Measurements from ENCODE around the gene TARBP1. TPM values are rescaled to one million over a fixed set of nuclear protein-coding genes. Genes with fewer than 3 reads are reported as not detected.
"Not testable (repeated sequence)": the region's sequence is repeated elsewhere in the genome, so short reads cannot be mapped to it uniquely, and the experiment has no call there.

Gene TARBP1
- polyA plus RNA-seq, 5 donors = 78.3 to 121 (median 85.4) TPM

DNA sequence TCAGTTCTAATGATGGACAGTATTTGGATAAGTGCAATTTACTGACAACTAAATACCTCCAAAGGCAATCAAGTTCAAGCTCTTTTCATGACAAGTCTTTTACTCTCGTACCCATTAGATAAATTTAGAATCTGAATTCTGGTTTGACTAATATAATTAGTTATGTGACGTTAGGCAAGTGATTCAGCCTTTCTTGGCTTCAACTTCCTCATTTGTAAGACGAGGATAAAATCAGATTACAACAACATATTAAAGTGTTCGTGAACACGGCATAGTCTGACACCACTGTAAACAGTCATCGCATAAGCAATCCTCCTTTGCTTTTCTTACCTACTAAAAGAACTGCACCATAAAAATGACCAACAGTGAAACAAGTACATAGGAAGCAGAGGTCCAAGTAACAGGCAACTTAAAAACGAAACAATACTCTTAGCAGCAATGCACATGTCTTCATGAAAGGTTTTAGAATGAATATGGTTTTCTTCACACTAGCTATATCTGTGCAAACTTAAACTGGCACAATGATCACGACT is 80.1 kb downstream of the TARBP1 start:
- DNase-seq = no peak

DNA sequence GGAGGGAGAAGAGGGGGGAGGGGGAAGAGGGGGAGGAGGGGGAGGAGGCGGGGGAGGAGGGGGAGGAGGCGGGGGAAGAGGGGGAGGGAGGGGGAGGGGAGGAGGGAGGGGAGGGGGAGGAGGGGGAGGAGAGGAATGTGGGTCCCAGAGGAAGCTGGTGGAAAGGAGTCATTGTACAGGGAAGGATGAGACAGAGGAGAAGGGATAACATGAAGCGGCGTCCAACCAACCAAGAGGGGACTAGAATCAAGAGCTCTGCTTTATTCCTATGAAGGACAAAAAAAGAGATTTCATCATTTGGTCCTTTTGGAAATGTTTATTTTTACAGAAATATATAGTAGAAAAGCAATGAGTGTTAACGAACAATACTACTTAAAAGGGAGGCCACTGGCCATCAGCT is 81.2 kb downstream of the TARBP1 start:
- no peak for DNase-seq

GRCh38 chr1:234396871-234397270 is 82.1 kb downstream of the TARBP1 start:
- no peak for DNase-seq

- no peak for DNase-seq
These were observed 82.9 kb downstream of the TARBP1 start for GRCh38 chr1:234396092-234396491.

- DNase-seq = no peak
These were observed 83.7 kb downstream of the TARBP1 start for GRCh38 chr1:234395297-234395696.

- DNase-seq = no peak
These were observed 85.8 kb downstream of the TARBP1 start for GRCh38 chr1:234393190-234393589.

GRCh38 chr1:234388094-234388493 is 90.9 kb downstream of the TARBP1 start:
- DNase-seq = no peak

- no peak for DNase-seq
These were observed 92.9 kb downstream of the TARBP1 start for GRCh38 chr1:234386122-234386521.

GRCh38 chr1:234381699-234382555 is 97.1 kb downstream of the TARBP1 start:
- DNase-seq = no peak

- DNase-seq = not testable (repeated sequence)
These were observed 99.3 kb downstream of the TARBP1 start for GRCh38 chr1:234379591-234380109.

- DNase-seq = no peak
These were observed 103.3 kb downstream of the TARBP1 start for GRCh38 chr1:234375672-234376071.

- DNase-seq = no peak
These were observed 105.1 kb downstream of the TARBP1 start for GRCh38 chr1:234373959-234374254.

DNA sequence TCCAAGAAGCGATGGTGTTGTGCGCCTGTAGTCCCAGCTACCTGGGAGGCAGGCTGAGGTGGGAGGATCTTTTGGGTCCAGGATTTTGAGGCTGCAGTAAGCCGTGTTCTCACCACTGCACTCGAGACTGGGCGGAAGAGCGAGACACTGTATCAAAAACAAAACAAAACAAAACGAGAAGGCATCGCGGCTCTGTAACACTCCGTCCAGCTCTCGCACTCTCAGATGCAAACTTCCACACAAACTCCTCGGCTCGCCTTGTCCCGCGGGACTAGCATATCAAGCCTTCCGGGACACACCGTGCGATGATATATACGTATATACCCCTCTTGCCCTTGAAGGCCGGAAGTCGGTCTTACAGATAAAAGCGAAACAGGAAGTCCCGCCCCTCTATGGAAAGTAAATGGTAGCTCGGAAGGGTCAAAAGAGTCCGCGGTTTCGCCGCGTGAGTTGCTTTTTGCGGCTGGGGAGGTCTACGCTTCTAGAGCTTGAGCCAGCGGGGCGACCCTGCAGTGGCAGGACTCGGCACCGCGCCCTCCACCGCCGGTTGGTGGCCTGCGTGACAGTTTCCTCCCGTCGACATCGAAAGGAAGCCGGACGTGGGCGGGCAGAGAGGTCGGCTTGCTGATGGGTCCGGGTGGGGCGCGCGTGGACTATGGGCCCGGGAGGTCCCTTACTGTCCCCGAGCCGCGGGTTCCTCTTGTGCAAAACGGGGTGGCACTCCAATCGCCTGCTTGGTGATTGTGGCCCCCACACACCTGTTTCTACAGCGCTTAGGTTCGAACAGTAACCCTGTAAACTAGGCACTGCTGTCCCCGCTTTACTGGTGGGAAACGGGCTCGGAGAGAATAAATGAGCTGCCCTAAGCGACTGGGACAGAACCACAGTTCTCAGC is 105.7 kb downstream of the TARBP1 start, which contains the start of gene COA6:
TSS of gene COA6 (plus strand) at position 393 of the 895 bp plus-strand sequence. CDS start at position 404, 11 bp downstream.
- DNase-seq = peak; percentile 95

DNA sequence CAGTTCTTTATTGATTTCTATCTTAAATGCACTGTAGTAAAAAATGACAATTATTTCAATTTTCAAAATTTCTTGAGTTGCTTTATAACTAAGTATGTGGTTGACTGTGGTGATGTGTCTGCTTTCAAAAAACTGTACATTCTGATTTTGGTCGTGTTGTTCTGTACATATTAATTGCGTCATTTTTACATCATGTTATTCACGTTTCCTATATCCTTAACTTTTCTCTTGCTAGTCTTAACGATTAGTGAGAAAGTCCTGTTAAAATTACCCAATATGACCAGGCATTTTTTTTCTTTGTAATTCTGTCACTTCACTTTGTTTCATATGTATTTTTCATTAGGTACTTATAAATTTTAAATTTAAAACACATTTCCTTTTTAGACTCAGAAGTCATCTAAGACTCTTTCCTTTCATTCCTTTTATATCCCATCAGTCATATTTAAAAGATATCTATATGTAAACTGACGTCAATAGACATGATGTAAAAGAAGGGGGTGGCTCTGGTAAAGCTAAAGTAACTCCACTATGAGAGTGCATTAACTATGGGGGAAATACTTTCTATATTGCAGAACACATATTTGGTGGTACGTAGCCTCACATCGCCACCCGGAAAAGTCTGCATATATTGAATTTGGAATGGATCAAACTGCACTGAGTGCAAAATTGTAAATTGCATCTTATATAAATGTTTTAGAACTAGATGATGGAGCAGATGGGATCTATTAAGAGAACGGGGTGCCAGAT is 106.8 kb downstream of the TARBP1 start:
- DNase-seq = peak in 1 of 2 donors; percentile 2

DNA sequence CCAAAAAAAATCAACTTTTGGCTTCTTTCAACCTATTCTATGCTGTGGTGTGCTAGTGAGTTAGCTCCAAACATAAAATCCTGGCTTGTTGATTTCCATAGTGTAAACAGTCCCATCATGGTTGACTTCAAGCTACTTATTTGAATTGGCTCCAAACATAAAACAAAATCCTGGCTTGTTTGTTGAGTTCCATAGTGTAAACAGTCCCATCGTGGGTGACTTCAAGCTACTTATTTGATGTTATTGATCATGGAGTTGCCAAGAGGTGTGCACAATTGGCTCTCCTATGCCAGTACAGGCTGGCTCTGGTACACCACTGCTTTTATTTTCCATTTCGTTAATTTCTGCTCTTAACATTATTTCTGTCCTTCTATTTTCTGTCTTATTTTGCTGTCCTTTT is 107.6 kb downstream of the TARBP1 start:
- no peak for DNase-seq

GRCh38 chr1:234369784-234370183 is 109.2 kb downstream of the TARBP1 start:
- DNase-seq = no peak

GRCh38 chr1:234369033-234369430 is 109.9 kb downstream of the TARBP1 start:
- DNase-seq = no peak

DNA sequence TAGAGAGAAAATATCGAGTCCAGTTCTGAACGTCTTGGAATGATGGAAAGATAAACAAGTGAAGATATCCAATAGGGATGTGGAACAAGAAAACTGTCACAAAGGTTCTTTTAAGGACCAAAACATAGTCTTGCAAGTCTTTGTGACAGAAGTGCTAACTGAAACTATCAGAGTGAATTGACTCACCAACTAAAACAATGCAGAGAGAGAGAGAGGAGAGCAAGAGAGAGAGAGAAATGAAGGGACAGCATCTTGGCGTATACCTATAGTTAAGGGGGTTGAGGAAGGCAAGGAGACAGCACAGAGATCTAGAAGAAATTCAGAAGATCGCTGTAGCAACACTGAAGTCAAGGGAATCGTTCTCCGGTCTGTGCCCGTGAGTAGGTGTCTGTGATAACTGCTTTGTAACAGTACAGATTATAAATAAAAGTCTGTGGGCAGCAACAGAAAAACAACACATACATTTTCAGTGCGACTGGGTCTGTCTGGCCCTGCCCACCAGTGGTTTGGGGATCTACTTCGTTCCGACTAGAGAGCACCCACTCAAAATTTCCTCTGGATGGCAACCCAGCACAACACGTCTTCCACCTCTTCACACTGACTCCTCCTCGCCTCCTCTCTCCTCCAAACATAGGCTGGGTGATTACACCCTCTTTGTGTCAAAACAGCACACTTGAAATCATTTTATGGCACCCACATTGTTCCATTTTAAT is 110.5 kb downstream of the TARBP1 start:
- no peak for DNase-seq

DNA sequence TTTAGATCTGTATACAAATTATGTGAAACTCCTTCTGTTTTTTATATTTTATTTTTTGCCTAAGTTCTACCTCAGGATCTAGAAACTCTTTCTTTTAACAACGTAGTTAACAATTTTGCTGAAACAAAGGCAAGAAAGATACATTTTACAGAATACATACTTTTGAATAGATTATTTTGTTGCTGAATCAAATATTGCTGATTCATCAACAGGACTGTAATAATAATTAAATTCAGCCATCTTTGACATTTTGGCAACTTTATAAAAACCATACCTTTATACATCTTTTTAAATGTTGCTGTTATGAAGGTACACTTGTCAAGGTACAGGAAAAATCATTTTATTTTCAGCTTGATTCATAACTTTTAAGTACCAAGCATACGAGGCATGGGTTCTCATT is 116.4 kb downstream of the TARBP1 start:
- no peak for DNase-seq

- DNase-seq = no peak
These were observed 117.8 kb downstream of the TARBP1 start for GRCh38 chr1:234361102-234361603.

GRCh38 chr1:234357831-234358230 is 121.1 kb downstream of the TARBP1 start:
- DNase-seq = no peak
